ENCODE results near the gene ASXL3.
A peak's percentile ranks its signal among the peaks of the same experiment; 100 is the strongest.

The ASXL3 gene

DNA sequence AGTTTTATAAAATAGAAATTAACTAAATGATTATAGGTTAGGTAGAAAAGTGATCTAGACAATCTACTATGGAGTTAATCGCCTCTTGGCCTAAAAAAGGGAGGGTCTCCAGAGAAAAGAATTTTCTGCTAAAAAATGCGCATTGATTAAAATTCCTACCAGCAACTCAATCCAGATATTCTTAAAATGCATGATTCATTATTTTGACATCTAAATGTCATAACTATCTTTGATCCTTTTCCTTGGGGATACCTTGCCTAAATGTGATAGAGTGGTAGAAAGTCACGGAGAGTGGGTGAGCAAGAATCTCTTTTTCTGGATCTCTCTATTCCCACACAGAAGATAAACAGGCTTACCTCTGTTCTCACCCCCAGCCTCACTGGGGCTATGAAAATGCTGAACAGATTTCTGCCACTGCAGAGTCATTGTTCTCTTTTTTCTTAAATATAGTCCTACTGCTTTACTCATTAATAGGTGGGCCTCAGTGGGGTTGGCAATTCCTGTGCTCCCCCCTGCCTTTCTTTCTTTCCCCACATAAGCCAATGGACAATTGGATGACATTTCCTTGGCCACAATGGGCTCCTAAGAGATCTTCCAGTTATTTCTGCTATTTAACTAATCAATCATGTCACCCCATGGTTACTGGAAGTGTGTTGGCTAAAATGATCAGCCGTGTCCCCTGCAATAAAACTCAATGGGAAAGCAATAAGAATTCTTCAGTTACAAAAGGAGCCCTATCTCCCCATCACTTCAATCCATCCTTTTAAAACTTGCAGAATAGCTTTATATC is 5.8 kb upstream of the ASXL3 start:
- ChIA-PET CTCF (no interaction called here), POLR2A (no interaction called here)

DNA sequence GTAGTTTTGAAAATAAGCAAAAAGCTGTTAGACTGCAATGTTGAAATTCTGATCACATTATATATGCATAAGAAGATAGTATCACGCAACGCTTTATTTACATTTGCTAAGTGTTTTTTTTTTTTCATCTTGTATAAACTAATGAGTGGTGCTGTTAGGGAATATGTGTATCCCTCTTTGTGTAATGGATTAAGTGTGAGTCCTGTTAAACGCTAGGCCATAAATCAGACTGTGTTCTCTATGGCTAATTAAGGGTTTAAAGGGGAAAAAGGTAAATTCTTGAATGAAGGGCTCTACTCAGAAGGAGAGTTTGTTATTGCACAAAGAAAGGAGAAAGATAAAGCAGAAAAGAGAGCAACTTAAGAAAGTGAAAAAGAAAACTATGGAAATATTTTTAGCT is 4.8 kb upstream of the ASXL3 start:
- no peak for TF ChIP-seq SUZ12 (IDR thresholded peaks at IDR 0.05)
- no peak for TF ChIP-seq NFRKB (IDR thresholded peaks at IDR 0.05)
- TF ChIP-seq ZNF384 (IDR thresholded peaks at IDR 0.05): peak; percentile 86
- no peak for TF ChIP-seq ARNT (IDR thresholded peaks at IDR 0.05)
- peak; percentile 62; the same call in 1 of the 2 replicates for TF ChIP-seq CTBP1 (IDR thresholded peaks at IDR 0.05; ENCODE audit: borderline replicate concordance)
- TF ChIP-seq SP1 (IDR thresholded peaks at IDR 0.05): no peak
- TF ChIP-seq, protein P1, sequence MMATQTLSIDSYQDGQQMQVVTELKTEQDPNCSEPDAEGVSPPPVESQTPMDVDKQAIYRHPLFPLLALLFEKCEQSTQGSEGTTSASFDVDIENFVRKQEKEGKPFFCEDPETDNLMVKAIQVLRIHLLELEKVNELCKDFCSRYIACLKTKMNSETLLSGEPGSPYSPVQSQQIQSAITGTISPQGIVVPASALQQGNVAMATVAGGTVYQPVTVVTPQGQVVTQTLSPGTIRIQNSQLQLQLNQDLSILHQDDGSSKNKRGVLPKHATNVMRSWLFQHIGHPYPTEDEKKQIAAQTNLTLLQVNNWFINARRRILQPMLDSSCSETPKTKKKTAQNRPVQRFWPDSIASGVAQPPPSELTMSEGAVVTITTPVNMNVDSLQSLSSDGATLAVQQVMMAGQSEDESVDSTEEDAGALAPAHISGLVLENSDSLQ (IDR thresholded peaks at IDR 0.05): peak; percentile 79
- no peak for TF ChIP-seq TARDBP (IDR thresholded peaks at IDR 0.05)
- no peak for TF ChIP-seq BHLHE40 (IDR thresholded peaks at IDR 0.05; ENCODE audit: borderline replicate concordance)
- no peak for TF ChIP-seq FOXK2 (IDR thresholded peaks at IDR 0.05)
- TF ChIP-seq ELF4 (IDR thresholded peaks at IDR 0.05): no peak
- TF ChIP-seq FOXM1 (IDR thresholded peaks at IDR 0.05; ENCODE audit: borderline replicate concordance): no peak
- TF ChIP-seq HDGF (IDR thresholded peaks at IDR 0.05; ENCODE audit: borderline replicate concordance): no peak
- peak; percentile 41; the same call in 1 of the 2 replicates for TF ChIP-seq FOXA1 (IDR thresholded peaks at IDR 0.05)
- TF ChIP-seq LEF1 (IDR thresholded peaks at IDR 0.05; ENCODE audit: borderline replicate concordance): no peak
- no peak for TF ChIP-seq L3MBTL2 (conservative IDR thresholded peaks at IDR 0.05)
- CTCF ChIA-PET: no interaction called here
- no peak for DNase-seq (ENCODE audit: extremely low spot score)
- POLR2A ChIA-PET: no interaction called here

More for the DNA sequence above, 5.8 kb upstream of the ASXL3 start:
- TF ChIP-seq ARNT (IDR thresholded peaks at IDR 0.05): no peak
- TF ChIP-seq, protein P1 (IDR thresholded peaks at IDR 0.05): peak; percentile 82
- no peak for DNase-seq (ENCODE audit: extremely low spot score)

DNA sequence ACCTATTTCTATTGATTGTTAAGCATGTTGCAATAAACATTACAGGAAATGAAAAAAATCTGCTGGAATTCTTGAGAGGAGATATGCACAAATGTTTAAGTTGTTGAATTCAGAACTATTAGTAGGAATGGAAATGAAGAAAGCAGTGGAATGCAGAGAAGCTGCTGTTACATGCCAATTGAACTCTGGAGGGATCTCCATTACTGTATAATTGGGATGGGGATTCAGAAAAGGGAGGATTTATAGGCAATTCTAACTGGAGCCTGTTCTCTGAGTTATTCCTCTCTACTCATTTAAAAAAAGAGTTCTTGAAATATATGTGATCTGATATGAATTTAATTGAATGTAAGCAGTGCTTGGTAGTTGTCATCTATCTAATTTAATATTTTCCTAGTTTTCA is 2.6 kb upstream of the ASXL3 start:
- CTCF ChIA-PET: no interaction called here
- no peak for DNase-seq (ENCODE audit: extremely low spot score)
- POLR2A ChIA-PET: no interaction called here
- TF ChIP-seq FOXK2 (IDR thresholded peaks at IDR 0.05): no peak
- no peak for TF ChIP-seq ARNT (IDR thresholded peaks at IDR 0.05)
- no peak for TF ChIP-seq CTBP1 (IDR thresholded peaks at IDR 0.05; ENCODE audit: borderline replicate concordance)
- TF ChIP-seq SUZ12 (IDR thresholded peaks at IDR 0.05): no peak

DNA sequence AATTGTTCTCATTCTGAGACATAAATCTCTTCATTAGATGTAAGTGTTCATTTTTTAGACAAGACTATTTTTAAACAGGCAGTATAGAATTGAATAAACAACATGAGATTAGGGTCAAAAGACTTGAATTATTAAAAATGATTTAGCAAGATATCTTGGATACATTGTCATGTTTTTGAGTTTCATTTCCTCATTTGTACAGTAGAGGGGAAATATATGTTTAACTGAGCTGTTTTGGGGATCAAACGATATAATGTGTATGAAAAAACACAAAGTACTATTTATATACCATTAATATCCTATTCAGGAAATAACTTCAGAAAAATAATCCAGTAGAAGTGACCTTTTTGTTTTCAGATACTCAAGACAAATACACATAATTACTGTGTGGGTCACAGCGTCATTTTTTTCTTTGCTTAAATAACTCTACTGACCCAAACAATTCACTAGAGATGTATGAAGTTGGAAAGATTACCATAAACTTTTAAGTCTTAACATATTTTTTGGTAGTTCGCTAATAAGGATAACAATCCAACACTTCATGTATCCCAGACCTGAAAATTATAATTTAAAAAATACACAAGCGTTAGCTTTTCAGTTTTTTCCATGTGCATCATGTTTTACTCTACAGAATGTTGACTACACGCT is 896 bp upstream of the ASXL3 start:
- POLR2A ChIA-PET: no interaction called here

DNA sequence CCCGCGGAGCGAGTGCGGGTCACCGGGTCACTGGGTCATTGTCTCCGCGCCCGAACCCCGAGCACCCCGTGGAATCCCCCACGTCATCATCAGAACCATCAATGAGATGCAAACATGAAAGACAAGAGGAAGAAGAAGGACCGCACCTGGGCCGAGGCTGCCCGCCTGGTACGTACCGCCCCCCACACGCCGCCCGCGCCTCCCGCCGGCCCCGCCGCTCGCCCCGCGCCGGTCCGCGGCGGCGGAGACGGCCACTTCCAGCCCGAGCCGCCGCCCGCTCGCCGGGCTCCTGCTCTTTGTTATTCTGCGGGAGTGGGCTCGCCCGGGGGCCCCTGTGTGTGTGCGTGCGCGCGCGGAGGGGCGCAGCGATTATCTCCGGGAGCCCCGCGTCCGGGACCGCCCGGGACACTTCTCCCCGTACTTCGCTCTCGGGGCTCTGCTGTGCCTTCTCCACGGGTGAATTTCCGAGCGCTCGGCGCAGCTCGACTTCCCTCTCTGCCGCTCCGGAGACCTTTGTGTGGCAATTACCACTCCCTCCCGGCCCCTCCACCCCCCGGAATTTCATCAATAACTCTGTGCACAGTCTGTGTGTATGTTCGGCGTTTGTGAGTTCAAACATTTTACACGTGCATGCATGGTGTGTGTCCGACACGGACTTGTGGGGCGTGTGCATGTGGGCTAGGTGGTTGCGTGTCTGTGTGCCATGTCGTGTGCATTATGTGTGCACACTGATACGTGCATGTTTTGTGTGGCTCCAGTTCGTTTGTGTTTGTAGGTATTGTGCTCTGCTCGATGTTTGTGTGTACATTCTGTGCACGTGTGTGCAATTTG is 714 bp downstream of the ASXL3 start:
- TF ChIP-seq CTBP1 (IDR thresholded peaks at IDR 0.05; ENCODE audit: borderline replicate concordance) (peak; percentile 60), FOXK2 (IDR thresholded peaks at IDR 0.05) (no peak), SUZ12 (IDR thresholded peaks at IDR 0.05) (no peak), NFRKB (IDR thresholded peaks at IDR 0.05) (no peak), ELF4 (IDR thresholded peaks at IDR 0.05) (no peak), L3MBTL2 (conservative IDR thresholded peaks at IDR 0.05) (peak; percentile 74; the same call in 1 of the 2 replicates), TARDBP (IDR thresholded peaks at IDR 0.05) (peak; percentile 66), HDGF (IDR thresholded peaks at IDR 0.05; ENCODE audit: borderline replicate concordance) (no peak), LEF1 (IDR thresholded peaks at IDR 0.05; ENCODE audit: borderline replicate concordance) (no peak)
- CTCF ChIA-PET: interaction anchor here (0.6 to 1.2 kb wide), 2 partner anchors 121 to 347 kb away, joined by 3 to 4 read pairs; no protein-coding TSS in a partner anchor
- peak; percentile 67 for DNase-seq (ENCODE audit: extremely low spot score)
- POLR2A ChIA-PET: interaction anchor here (0.7 to 1.3 kb wide), 3 partner anchors 18 to 93 kb away, joined by 3 read pairs; no protein-coding TSS in a partner anchor

More for the DNA sequence above, 896 bp upstream of the ASXL3 start:
- no peak for DNase-seq (ENCODE audit: extremely low spot score)
- CTCF ChIA-PET: interaction anchor here (0.7 kb wide), 1 partner anchor 263 kb away, joined by 3 read pairs; no protein-coding TSS in a partner anchor
- TF ChIP-seq ZNF384 (IDR thresholded peaks at IDR 0.05) (no peak), ARNT (IDR thresholded peaks at IDR 0.05) (no peak)

DNA sequence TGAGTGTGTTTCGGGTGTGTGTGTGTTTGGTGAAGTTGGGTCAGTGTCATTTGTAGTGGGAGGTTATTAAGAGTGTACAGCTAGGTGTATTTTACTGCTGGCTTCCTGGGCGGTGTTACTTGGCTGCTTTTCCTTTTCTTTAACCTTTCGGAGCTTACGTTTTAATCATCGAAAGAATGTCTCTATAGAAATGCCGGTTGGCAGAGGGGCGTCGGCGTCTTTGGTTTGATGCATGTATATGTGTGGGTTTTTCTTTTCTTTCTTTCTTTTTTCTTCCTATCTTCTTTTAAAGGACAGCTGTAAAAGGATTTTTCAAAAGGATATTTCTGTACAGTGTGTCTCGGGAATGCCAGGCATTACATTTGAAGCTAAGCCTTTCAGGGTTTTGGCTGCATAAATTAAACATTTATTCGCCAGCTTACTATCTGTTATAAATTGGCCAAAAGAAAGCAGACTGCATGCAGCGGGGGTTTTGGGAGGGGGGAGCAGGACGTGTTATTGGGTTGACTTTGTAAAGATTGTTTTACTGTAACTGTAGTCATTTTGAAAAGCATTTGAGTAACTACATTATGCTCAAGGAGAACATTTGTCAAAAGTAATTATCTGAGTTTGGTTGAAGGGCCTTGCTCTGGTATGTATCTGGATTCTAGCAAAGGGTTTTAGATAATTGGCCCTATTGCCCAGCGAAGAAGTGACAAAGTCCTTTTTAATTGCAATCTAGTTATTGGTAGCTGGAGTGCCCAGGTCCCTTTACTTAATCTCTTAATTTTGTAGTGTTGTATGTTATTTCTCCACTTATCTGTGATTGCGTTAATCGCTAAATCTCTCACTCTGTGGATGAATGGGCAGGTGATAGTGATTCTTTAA is 1.6 kb downstream of the ASXL3 start:
- DNase-seq (ENCODE audit: extremely low spot score): no peak
- POLR2A ChIA-PET: interaction anchor here (0.7 to 1.3 kb wide), 3 partner anchors 19 to 92 kb away, joined by 3 read pairs; no protein-coding TSS in a partner anchor
- TF ChIP-seq L3MBTL2 (conservative IDR thresholded peaks at IDR 0.05) (0 out of 2 replicates have a peak, but pooled peaks have one; percentile 16), BHLHE40 (IDR thresholded peaks at IDR 0.05; ENCODE audit: borderline replicate concordance) (no peak)
- CTCF ChIA-PET: interaction anchor here (0.6 to 1.2 kb wide), 2 partner anchors 122 to 348 kb away, joined by 3 to 4 read pairs; no protein-coding TSS in a partner anchor
